ENCODE results near the gene RFLNA. TPM values are rescaled to one million over a fixed set of nuclear protein-coding genes. Genes with fewer than 3 reads are reported as not detected.
"Not testable (repeated sequence)": the region's sequence is repeated elsewhere in the genome, so short reads cannot be mapped to it uniquely, and the experiment has no call there.

RFLNA gene
- total RNA-seq, 1 donor from 2014 or later, result 1.0 TPM

GRCh38 chr12:124318278-124319020 lies 23.6 kb downstream of the RFLNA start:
- ATAC-seq (no peak), DNase-seq (no peak)
- Histone ChIP-seq H3K36me3 (peaks cover under 1% of the 10 kb centered on the region), H3K4me3 (no peak overlapping the region), H3K27me3 (no peaks in the 10 kb centered on the region), H3K4me1 (no peaks in the 10 kb centered on the region), H3K27ac (no peak overlapping the region), H3K9me3 (peaks cover 1% of the 10 kb centered on the region)
- no peak for TF ChIP-seq CTCF (IDR thresholded peaks at IDR 0.05)
- intact Hi-C loops (cut with DNase I), result no loop called here

GRCh38 chr12:124319368-124320050 lies 24.6 kb downstream of the RFLNA start:
- intact Hi-C loops (cut with DNase I), result loop anchor here (10.0 kb wide), 1 partner anchor 275 kb away; no protein-coding TSS in a partner anchor
- no peak overlapping the region for H3K4me3 ChIP-seq
- peaks cover 11% of the 10 kb centered on the region for H3K36me3 ChIP-seq
- no peak overlapping the region for H3K27ac ChIP-seq
- no peak for TF ChIP-seq CTCF (IDR thresholded peaks at IDR 0.05)
- no peaks in the 10 kb centered on the region for H3K27me3 ChIP-seq
- H3K9me3 ChIP-seq, result peaks cover 10% of the 10 kb centered on the region
- DNase-seq (no peak), ATAC-seq (no peak)
- H3K4me1 ChIP-seq, result no peaks in the 10 kb centered on the region

- Histone ChIP-seq H3K36me3 (peaks cover 26% of the 10 kb centered on the region), H3K27me3 (no peaks in the 10 kb centered on the region), H3K4me3 (no peak overlapping the region), H3K27ac (no peak overlapping the region), H3K9me3 (peaks cover 10% of the 10 kb centered on the region), H3K4me1 (no peaks in the 10 kb centered on the region)
- intact Hi-C loops (cut with DNase I), result loop anchor here (10.0 kb wide), 1 partner anchor 276 kb away; no protein-coding TSS in a partner anchor
- ATAC-seq (peak; percentile 85), DNase-seq (peak; percentile 84)
- peak; percentile 94 for TF ChIP-seq CTCF (IDR thresholded peaks at IDR 0.05)
Observed at GRCh38 chr12:124321040-124321481, 26.2 kb downstream of the RFLNA start.

GRCh38 chr12:124321556-124322270 lies 26.8 kb downstream of the RFLNA start:
- intact Hi-C loops (cut with DNase I), result loop anchor here (10.0 kb wide), 1 partner anchor 277 kb away; no protein-coding TSS in a partner anchor
- Histone ChIP-seq H3K27me3 (no peaks in the 10 kb centered on the region), H3K27ac (no peak overlapping the region), H3K4me3 (no peak overlapping the region), H3K36me3 (peaks cover 33% of the 10 kb centered on the region), H3K4me1 (no peaks in the 10 kb centered on the region), H3K9me3 (peaks cover 10% of the 10 kb centered on the region)
- TF ChIP-seq CTCF (IDR thresholded peaks at IDR 0.05), result no peak
- ATAC-seq, result peak; percentile 1
- DNase-seq, result no peak

- no peak for TF ChIP-seq CTCF (IDR thresholded peaks at IDR 0.05)
- Histone ChIP-seq H3K4me3 (no peak overlapping the region), H3K4me1 (no peaks in the 10 kb centered on the region), H3K27ac (no peak overlapping the region), H3K36me3 (peaks cover 35% of the 10 kb centered on the region), H3K9me3 (peaks cover 10% of the 10 kb centered on the region), H3K27me3 (no peaks in the 10 kb centered on the region)
- DNase-seq (no peak), ATAC-seq (no peak)
- intact Hi-C loops (cut with DNase I), result loop anchor here (10.0 kb wide), 1 partner anchor 278 kb away; no protein-coding TSS in a partner anchor
Observed at GRCh38 chr12:124322271-124322998, 27.5 kb downstream of the RFLNA start.

GRCh38 chr12:124322999-124323328 lies 28.1 kb downstream of the RFLNA start:
- DNase-seq, H3K4me1 ChIP-seq, H3K4me3 ChIP-seq, H3K9me3 ChIP-seq, ATAC-seq, H3K27me3 ChIP-seq, H3K27ac ChIP-seq: not testable (repeated sequence)
- H3K36me3 ChIP-seq, result peaks cover 35% of the 10 kb centered on the region
- intact Hi-C loops (cut with DNase I), result loop anchor here (10.0 kb wide), 1 partner anchor 278 kb away; no protein-coding TSS in a partner anchor
